Melanocyte of skin (primary cell): ENCODE data around the gene PTER. TPM values are rescaled to one million over a fixed set of nuclear protein-coding genes. Genes with fewer than 3 reads are reported as not detected.

ENCODE experiments used
- small RNA-seq, 2 donors: library from RNA; depleted of rRNA; stranded (forward); fragments of <200 nt; gene quantifications; one replicate each; pipeline ENCODE3, GENCODE V24; 2012
- total RNA-seq, 2 donors: library from RNA; depleted of rRNA; stranded (reverse); fragments of >200 nt; gene quantifications; 2 replicates each; pipeline ENCODE4 v1.2.3, GENCODE V29; 2012

Gene PTER
- total RNA-seq, result 10 to 100 TPM; 16.2 to 23.0 TPM

GRCh38 chr10:16436758-16437539, at the start of gene PTER:
Gene PTER, plus strand, starts transcription at chr10:16437010. Its CDS starts 47,375 bp downstream, at chr10:16484385.

GRCh38 chr10:16521311-16522016, 84.7 kb downstream of the PTER start, which contains the start of gene C1QL3:
Gene C1QL3, minus strand, starts transcription at chr10:16521879. Its CDS starts 814 bp downstream, at chr10:16521065.

Small RNA genes lying within 50 kb of the gene (small RNA-seq; reads per million reads assigned to genes)
- gene RNU2-18P, result 1.5 to 2.4 reads per million in 2 donors

Other genes with a start within 250 kb of the PTER start
- gene C1QL3, start 84.9 kb downstream of the PTER start, total RNA-seq, result under 1 TPM in 1 of 2 donors, not detected in 1; under 0.01 TPM